Hematopoietic multipotent progenitor cell treated with erythropoietin and hydrocortisone succinate and interleukin-3 and kit ligand, for 15 days (in vitro differentiated cells): ENCODE measurements around the gene GPR107.
A peak's percentile ranks its signal among the peaks of the same experiment; 100 is the strongest.

Experiments
- DNase-seq: peaks from one replicate; pipeline ENCODE4 v3.0.0-alpha.2; 2015; ENCODE audit warnings: low spot score

Gene GPR107

GRCh38 chr9:130054325-130054786, 650 bp downstream of the GPR107 start:
- DNase-seq = no peak

GRCh38 chr9:130054820-130055219, 1.1 kb downstream of the GPR107 start:
- DNase-seq = no peak

- DNase-seq = no peak
These were observed 4.4 kb downstream of the GPR107 start for GRCh38 chr9:130058154-130058553.

- no peak for DNase-seq
These were observed 5.2 kb downstream of the GPR107 start for GRCh38 chr9:130058887-130059286.

- no peak for DNase-seq
These were observed 6.6 kb downstream of the GPR107 start for GRCh38 chr9:130060296-130060695.

GRCh38 chr9:130062750-130063149, 9.0 kb downstream of the GPR107 start:
- DNase-seq = no peak

- DNase-seq = no peak
These were observed 10.9 kb downstream of the GPR107 start for GRCh38 chr9:130064621-130065020.

GRCh38 chr9:130069048-130069447, 15.3 kb downstream of the GPR107 start:
- DNase-seq = no peak

GRCh38 chr9:130072515-130073235, 19.0 kb downstream of the GPR107 start:
- DNase-seq = no peak

GRCh38 chr9:130073373-130073772, 19.7 kb downstream of the GPR107 start:
- DNase-seq = no peak

- no peak for DNase-seq
These were observed 24.8 kb downstream of the GPR107 start for GRCh38 chr9:130078547-130078946.

GRCh38 chr9:130084337-130084736, 30.6 kb downstream of the GPR107 start:
- DNase-seq = no peak

GRCh38 chr9:130088051-130088450, 34.3 kb downstream of the GPR107 start:
- no peak for DNase-seq

GRCh38 chr9:130089141-130089540, 35.4 kb downstream of the GPR107 start:
- DNase-seq = no peak

GRCh38 chr9:130090915-130091314, 37.2 kb downstream of the GPR107 start:
- no peak for DNase-seq

GRCh38 chr9:130092910-130093309, 39.2 kb downstream of the GPR107 start:
- no peak for DNase-seq

- DNase-seq = no peak
These were observed 42.2 kb downstream of the GPR107 start for GRCh38 chr9:130095872-130096271.

GRCh38 chr9:130100681-130101080, 47.0 kb downstream of the GPR107 start:
- no peak for DNase-seq

- no peak for DNase-seq
These were observed 48.2 kb downstream of the GPR107 start for GRCh38 chr9:130101915-130102314.

GRCh38 chr9:130104491-130105193, 50.9 kb downstream of the GPR107 start:
- no peak for DNase-seq

- DNase-seq = no peak
These were observed 53.1 kb downstream of the GPR107 start for GRCh38 chr9:130106860-130107233.

- peak; percentile 89 for DNase-seq
These were observed 53.6 kb downstream of the GPR107 start for GRCh38 chr9:130107234-130107861.

- no peak for DNase-seq
These were observed 54.2 kb downstream of the GPR107 start for GRCh38 chr9:130107955-130108354.
